D341Med (cell line): Measurements from ENCODE around the gene LRMDA.

Source experiments
- DNase-seq: peaks from one replicate; pipeline ENCODE4 v3.0.0; 2012; ENCODE audit warnings: low spot score

Gene LRMDA

DNA sequence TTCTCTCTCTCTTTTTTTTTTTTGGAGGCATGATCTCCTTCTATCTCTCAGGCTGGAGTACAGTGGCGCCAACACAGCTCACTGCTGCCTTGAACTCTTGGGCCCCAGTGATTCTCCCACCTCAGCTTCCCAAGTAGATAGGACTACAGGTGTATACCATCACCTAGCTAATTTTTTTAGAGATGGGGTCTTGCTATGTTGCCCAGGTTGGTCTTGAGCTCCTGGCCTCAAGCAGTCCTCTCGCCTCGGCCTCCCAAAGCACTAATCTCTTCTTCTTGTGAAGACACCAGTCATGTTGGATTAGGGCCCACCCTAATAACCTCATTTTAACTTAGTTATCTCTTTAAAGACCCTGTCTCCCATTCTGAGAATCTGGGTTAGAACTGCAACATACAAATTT is 45.6 kb downstream of the LRMDA start:
- DNase-seq, result no peak

DNA sequence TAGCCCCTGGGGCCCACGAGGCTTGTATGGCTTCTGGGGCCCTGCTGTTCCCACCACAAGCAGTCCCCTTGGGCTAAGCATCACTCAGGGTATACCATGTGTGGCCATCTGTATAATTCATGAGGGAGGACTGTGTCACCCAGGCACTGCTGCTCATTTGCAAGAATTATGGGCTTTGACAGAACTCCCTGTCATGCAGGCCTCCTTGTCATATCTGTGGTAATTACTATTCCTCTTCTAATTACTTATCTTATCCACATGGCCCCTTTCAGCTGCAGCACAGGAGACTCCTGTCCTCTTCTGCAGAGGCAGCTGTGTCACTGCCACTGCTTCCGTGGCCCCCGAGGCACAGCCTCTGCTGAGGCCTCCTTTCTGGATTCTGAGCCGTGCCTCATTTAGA is 46.3 kb downstream of the LRMDA start:
- no peak for DNase-seq

DNA sequence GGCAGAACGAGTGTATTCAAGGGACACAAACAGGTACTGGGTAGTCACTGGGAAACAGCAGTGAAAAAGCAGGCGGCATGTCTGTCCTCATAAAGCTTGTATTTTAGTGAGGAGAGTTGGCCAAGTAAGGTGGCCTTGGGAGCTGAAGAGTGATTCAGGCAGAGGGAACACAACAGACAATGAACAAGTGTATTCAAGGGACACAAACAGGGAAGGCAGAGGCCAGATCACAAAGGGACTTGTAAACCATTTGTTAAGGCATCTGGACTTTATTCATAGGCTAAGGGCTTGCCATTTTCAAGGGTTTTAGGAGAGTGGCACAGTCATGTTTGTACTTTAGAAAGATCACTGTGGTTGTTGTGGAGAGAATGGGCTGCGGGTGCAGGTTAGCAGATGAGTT is 49.0 kb downstream of the LRMDA start:
- DNase-seq, result no peak

DNA sequence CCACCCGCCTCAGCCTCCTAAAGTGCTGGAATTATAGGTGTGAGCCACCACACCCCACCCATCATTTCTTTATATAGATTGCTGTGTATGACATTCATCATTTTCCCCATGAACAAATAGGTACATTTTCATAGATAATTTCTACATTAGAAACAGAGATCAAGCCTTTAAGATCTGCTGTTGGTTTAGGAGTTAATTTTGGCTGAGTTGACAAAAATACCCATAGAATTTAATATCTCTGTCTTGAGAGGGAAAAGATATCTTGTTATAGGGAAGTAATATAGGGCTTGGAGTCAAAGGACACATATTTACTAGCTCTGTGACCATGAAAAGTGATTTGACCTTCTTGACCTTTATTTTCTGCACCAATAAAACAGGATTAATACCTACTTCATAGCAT is 51.8 kb downstream of the LRMDA start:
- DNase-seq, result no peak

DNA sequence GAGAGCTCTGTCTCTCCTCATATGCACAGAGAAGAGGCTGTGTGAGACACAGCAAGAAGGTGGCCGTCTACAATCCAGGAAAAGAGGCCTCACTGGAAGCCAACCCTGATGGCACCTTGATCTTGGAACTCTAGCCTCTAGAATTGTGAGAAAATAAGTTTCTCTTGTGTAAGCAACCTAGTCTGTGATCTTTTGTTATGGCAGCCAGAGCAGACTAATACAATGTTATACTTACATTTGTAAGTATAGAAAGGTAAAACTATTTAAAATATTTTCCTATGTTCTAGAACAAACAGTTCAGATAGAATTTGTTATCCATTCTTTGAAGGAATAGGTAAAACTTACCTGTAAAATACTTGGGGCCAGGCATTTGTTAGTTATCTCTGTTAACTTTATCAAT is 53.3 kb downstream of the LRMDA start:
- DNase-seq, result no peak

DNA sequence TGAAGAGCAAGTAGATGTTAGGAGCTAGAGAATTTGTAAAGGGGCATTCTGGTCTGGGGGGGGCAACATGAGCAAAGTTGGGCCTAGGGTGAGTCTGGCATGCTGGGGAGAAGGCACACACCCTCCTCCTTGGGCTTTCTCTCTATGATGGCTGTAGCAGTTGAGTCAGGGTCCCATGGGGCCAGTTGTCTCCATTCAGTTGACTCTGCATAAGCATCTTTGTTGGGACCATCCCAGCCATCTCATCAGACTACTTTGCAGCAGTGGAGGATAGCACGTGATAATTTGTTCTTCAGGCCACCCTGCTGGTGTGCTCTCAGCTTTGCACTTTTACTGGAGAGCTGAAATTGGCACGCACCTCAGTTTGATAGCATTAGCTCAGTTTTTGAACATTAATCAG is 55.2 kb downstream of the LRMDA start:
- no peak for DNase-seq

DNA sequence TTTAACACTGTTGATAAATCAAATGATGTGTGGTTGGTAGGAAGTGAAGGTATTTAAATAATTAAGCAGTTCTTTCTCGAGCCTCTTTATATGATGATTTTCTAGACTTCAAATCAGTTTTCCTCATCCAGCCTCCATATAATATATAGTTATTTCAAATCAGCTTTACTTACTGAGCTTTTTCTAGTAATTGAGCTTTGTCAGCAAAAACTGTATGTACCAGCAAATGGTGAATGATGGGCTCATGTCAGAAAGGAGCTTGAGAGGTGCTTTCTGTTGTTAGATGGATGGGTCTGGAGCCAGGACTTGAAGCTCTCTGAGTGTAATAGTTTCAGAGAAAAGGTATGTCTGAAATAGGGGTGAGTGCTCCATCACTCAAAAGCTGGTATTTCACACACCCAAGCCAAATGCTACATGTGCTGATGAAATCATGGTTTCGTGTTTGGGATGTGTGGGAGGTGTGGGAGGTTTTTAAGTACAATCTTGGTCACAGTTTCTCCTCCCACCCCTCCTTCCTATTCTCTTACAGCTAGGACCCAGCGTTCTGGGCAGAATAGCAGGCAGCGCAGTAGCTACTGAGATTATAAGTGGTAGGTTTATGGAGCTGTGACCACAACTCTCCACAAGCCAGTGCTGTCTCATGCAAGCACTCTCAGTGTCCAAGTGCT is 55.8 kb downstream of the LRMDA start:
- DNase-seq, result no peak

DNA sequence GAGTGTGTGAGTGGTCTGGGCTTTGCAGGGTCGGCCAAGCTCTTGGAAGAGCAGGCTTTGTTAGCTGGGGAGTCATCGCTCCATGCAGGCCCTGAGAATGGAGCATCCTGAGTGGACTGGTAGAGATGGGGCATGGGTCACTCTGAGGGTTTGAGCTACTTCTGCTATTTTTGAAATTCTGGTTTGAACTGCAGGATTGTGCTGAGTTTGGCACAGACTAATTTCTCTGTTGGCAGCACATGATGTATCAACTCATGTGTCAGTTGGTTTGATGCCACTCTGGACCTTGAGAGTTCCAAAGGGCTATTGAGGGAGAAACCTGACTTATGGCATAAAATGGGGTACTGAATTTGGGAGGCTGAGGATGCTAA is 56.3 kb downstream of the LRMDA start:
- DNase-seq, result no peak

DNA sequence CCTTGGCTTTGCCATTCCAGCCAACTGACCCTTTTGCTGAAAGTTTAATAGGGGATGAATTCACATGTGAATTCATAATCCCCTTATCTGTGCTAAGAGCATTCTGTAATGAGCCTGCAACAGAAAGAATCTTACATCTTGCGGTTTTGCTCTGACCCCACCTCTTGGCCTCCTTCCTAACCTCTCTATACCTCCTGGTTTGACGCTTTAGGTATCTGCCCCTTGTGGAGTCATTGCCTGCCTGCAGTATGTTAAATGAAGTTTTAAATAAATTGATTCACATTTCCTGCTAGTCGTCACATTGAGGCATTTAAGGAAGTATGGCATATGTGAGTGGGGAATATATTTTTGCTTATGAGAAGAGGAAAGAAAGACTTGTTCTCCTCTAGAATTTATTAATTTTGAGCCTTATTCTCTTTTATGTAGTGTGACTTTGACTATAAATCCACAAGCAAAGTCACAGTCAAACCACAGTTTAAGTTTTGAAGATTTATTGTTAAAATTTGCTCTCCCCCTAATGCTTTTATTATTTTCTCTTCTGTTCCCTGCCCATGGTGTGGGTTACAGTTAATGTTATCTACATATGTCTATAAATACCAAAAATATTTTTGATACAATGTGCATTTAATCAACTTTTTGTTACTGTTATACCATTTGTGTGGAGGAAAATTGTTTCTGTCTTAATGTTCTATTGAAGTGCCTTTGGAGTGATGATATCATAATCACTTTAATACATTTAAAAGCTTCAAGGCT is 60.9 kb downstream of the LRMDA start:
- DNase-seq, result no peak

DNA sequence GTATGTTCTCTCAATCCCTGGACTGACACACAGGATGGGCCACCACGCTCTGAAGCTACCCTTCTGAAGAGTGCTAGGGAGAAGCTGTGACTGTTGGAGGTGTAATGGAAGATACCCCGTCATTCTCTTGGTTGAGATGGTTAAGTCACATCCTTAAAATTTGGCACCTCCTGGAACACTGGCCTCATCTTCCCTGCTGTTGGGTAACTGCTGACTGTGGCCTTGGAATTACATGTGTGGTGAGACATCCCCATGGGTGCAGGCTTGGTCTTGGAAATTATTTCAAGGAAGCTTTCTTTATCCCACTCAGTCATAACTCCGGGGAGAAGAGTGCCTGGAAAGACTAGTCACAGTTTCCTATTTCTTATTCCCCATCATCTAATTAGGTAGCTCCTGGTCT is 62.0 kb downstream of the LRMDA start:
- no peak for DNase-seq

DNA sequence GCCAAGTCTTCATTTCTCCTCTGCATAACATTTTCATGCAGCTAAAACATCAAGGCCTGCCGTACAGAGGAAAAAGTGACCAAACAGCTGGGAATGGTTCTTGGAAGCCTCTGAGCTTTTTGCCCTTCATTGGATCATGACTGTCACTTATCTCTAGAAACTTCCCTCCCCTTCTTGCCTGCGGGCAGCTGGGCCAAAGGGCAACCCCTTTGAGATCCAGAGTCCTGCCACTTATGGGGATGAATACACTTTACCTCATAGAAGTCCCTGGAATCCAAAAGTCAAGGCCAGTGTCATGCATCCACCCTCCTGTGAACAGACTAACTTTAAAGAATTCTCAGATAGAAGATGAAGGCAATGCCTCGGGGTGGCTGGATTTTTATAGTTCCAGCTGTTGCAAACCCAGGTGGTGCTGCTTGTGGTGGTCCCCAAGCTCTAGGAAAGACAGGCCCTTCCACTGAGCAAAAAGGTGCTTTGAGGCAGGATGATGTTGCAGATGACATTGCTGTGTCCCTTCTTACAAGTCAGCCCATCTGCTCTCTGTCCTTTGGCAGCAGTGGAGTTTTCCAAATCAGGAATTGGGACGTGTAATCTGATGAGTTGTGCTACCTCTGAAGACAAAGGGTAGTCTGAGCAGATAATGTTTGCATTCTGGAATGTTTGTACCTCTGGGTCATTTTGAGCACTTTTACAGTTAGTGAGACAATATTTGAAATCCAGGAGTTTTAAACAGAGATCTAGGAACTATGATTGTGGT is 64.2 kb downstream of the LRMDA start:
- DNase-seq, result no peak

DNA sequence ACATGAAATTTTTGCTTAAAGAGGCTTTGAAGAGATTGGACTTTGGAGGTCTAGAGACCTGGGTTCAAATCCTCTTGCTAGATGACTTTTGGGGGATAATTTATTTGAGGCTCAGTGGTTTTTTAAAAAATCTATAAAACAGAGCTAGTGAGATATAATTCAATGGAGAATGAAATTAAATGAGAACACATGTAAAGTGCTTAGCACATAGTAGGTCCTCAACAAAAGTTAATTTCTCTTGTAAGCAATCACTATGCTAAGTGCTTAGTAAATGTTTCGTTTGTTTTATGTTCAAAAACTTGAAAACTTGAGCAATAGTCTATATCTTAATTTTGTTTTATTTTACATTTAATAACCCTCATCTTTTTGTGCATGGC is 64.8 kb downstream of the LRMDA start:
- DNase-seq, result no peak

DNA sequence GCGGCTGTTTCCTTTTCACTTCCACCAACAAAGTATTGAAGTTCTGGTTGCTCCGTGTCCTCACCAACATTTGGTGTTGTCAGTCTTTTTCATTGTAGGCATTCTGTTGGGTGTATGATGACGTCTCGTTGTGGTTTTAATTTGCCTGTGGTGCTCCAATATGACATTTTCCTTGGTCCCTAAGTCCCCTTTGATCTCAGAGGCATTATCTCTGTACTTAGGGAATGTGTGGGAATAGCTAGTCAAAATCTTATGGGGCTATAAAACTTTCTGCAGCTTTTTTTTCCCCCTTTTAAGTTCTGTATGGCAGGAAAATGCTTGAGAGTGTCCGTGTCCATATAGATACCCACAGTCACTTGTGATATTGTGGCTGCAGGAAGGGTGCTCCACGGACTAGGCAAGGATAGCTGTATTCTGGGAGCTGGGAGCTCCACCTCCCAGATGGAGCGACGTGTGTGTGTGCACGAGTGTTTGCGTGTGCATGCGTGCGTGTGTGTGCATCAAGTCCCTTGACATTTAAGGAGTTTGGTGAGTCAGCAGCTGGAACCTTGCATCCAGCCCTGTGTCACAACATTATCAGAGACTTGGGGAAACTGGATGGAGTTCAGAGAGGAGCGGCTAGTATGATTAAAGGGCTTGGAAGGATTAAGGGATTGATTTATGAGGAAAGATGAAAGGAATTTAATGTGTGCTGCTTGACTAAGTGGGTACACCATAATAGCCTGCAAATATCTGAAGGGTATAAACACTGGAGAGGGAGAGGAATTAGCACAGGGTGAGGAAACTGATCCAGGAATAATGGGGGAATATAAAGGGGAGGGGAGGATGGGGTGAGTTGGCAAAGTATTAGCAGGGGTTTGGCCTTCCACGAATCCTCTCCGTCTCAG is 66.8 kb downstream of the LRMDA start:
- no peak for DNase-seq

DNA sequence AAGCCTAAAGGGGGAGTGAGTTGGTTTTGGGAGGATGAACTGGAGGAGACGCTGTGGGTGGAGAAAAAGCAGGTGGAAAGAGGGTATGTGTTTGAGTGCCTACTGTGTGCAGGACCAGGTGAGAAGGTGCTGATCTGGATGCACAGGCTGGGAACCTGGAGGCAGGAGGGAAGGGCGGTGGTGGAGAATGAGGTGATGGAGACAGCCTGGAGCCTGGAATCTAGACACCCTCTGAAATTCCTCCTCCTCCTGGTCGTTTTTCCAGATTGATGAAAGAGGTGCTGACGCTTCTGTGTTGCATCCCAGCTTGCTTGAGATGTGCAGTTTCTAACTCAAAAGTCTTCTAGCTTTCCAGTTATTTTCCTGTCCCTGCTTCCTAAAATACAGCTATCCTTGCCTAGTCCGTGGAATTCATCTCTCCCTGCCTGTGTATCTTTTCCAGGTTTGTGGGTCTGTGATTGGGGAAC is 67.5 kb downstream of the LRMDA start:
- DNase-seq, result no peak

DNA sequence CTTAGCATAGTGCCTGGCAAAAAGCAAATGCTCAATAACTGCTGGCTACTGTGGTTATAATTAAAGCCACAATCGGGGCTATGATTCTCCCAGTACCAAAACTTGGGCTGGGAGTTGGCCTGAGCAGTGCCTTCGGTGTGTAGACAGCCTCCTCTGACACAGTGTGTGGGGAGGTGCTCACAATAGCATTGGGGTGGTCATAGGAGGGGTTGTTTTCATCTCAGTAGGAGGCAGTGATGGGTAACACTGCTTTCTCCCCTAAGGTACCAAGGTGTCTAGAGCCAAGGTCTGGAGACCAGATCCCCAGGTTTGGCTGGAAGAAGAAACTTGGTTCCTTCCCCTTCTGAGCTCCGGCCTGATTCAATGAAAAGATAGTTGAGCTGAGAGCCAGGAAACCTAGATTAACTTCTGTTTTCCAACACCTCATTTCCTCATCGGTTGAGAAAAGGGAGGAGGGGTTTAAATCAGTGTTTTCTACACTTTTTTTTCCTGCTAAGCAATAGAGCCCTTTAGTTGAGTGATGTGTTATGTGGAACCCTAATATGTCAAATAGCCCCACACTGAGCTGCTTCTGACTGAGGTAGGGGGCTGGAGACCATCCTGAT is 68.2 kb downstream of the LRMDA start:
- DNase-seq, result no peak

DNA sequence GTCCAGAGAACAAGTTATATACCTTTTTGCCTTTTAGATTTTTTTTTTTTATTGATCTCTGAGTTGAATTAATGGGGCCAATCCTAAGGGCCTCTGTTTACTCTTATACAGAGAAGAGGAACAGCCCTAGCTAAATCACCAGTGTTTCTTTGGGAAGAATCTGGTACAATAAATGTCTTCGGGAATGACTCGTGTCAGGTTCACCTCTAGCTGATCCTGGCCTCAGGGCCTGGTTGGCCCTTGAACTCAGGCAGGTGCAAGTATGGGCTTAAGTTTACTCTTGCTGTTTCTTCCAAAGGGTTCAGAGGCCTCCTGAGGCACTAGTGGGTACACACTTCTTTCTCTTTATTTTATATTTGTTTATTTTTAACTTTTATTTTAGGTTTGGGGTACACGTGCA is 71.0 kb downstream of the LRMDA start:
- DNase-seq, result no peak

DNA sequence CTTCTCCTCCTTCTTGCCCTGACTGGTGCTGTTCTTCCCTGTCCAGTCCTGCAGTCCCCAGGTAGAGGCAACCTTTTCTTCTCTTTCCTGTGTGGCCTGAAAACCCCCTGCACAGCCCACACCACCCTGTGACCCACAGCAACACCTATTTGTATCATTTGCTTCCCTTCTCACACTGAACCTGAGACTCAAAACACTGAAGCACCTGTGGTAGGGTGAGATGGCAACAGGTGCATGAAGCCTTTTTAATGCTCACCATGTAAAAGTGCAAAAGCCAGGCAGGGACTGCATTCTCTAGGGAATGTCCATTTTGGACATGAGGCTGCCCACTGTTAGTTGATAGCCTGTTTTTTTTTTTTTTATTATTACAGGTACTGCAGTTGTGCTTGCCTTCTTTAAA is 71.4 kb downstream of the LRMDA start:
- DNase-seq, result no peak

DNA sequence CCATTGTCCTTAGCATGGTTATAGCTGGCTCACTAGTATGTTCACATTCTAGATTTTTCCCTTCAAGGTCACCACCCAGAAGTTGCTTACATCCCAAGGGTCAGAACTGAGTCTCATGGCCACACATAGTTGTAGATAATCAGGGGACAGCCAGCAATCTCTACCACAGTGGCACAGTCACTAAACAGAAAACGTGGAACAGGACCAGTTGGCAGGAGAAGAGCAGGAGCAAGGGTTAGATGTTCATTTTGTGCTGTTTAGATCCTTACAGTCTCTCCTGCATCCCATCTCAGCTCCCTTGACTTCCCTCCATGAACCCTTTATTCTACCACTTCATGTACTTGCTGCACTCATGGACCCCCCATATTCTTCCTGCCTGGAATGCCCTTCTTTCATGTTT is 73.9 kb downstream of the LRMDA start:
- no peak for DNase-seq

DNA sequence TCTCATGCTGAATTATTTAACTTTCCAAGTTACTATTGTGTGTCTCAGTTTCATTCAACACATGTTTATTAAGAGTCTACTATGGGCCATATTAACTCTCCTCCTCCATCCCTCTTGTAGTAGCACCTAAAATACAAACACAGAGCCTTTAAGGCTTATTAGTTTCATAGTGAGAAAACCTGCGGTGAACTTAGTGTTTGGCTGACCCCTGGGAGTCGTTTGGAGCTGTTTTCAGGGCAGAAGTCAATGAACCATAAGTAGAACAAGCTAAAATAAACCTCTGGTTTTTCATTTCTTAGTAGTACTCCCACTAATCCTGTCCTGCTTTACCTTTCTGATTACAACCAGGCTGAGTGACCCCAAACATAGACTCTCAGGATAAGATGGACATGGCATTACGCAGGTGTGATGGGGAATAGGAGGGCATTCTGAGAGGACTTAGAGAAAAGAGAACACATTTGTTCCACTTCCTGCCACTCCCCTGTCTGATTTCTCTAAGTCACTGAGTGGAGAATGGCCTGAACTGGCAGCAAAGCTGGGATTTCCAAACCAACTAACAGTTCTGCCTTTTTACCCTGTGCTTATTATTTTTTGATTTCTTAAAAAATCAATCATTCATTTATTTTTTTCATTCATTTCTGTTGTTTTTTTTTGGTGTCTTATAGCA is 74.5 kb downstream of the LRMDA start:
- DNase-seq, result no peak

DNA sequence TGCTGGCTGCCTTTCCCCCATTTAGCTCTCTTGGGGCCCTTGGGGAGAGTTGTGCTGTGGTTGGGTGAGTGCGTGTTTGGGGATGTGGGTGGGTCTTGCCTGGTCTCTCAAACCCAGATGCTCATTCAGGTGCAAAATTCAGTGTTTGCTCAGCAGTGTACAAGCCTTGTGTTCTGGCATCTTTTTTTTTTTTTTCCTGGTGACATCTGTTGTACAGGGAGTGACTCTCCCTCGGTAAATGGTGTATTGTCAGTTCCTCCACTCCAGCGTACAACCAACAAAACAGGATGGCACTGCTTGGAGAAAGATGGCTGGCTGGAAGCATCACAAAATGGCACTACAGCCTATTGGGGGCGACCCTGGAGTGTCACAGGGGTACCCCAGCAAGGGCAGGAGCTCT is 75.5 kb downstream of the LRMDA start:
- DNase-seq, result no peak

DNA sequence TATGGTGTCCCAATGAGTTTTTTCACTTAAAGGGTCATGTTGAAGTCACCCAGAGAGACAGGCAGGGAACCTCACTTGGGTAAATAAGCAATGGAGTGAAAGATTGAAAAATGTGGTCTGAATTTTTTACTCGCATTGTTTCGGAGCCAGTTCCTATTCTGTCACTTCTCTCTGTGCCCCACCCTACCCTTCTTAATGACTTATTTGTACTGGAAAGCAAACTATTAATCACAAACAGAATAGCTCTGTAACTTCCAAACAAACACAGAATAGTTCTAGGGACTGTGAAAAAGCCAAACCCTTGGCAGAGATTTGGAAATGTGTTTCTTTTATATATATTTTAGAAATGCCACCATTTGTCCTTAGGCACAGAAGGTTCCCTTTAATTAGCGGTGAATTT is 76.0 kb downstream of the LRMDA start:
- no peak for DNase-seq
